Mononuclear cell (primary cell): Measurements from ENCODE around the gene PTPRN2. TPM values are rescaled to one million over a fixed set of nuclear protein-coding genes. Genes with fewer than 3 reads are reported as not detected.
"Not testable (repeated sequence)": the region's sequence is repeated elsewhere in the genome, so short reads cannot be mapped to it uniquely, and the experiment has no call there.

ENCODE experiments used
- H3K27me3 ChIP-seq: 2 replicates; pipeline ENCODE4 v1.6.0; 2011; ENCODE audit warnings: low read length, control low read depth; ENCODE audit not compliant: insufficient read depth
- H3K4me1 ChIP-seq: 2 replicates; pipeline ENCODE4 v1.5.1; 2011; ENCODE audit warnings: mild to moderate bottlenecking, low read length, control low read depth; ENCODE audit not compliant: insufficient read depth
- H3K4me3 ChIP-seq: 2 replicates; pipeline ENCODE4 v1.5.1; 2011; ENCODE audit warnings: mild to moderate bottlenecking, low read length, moderate library complexity
- H3K9me3 ChIP-seq: 2 replicates; pipeline ENCODE4 v1.5.1; 2011; ENCODE audit warnings: low read depth, mild to moderate bottlenecking, control low read depth, low read length
- total RNA-seq: library from RNA; depleted of rRNA; stranded (reverse); fragments of >200 nt; gene quantifications from one replicate; pipeline ENCODE4 v1.2.3, GENCODE V29; 2012

PTPRN2 gene
- total RNA-seq, 1 donor = 0.31 TPM

DNA sequence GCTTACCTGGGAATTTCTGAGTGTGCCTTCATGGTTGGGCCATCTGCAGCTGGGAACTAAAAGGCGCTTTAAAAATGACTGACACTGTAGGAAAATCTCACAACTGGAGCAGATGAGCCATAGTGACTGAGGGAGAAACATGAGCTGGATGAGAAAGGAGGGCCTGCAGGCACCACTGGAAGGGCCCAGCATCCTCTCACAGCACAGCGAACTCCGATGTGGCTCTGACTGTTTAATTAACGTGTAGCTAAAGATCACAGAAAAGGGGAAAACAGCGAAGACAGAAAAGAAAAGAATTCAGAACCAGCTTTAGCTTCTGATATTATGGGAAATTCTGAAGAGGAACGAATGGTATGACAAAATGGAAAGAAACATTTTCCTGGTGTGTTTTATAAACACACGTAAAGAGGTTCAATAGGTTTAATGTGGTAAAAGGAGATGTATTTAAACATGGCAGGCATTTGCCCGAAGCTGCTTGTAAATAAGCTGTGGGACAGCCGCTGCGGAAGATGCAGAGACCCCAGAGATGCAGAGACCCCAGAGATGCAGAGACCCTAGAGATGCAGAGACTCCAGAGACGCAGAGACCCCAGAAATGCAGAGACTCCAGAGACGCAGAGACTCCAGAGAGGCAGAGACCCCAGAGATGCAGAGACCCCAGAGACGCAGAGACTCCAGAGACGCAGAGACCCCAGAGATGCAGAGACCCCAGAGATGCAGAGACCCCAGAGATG is 534.3 kb downstream of the PTPRN2 start:
- Histone ChIP-seq H3K9me3 (no peaks in the 10 kb centered on the region), H3K4me1 (no peaks in the 10 kb centered on the region), H3K27me3 (no peaks in the 10 kb centered on the region), H3K4me3 (no peak overlapping the region)

DNA sequence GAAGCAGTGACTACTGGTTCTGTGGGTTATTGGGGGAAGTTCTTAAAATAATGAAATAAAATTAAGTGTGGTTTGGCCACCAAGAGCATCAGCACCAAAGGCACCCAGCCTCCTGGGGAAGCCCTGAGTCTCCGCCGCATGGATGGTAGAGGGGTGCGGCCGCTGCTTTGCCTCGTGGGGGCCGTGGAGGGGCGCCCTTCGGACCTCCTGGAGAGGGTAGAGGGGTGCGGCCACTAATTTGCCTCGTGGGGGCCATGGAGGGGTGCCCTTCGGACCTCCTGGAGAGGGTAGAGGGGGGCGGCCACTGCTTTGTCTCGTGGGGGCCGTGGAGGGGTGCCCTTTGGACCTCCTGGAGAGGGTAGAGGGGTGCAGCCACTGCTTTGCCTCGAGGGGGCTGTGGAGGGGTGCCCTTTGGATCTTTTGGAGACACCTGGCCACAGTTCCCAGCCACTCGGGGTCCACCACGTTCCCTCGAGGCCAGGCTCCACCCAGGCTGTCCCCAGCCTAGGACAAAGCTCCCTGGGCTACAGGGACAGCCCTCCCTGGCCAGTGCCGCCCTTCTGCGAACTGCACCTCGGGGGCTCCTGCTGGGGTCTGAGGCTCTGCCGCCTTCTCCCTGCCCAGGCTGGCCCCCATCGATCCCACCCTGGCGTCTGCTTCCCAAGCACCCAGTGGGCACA is 535.1 kb downstream of the PTPRN2 start:
- Histone ChIP-seq H3K27me3 (no peaks in the 10 kb centered on the region), H3K9me3 (no peaks in the 10 kb centered on the region), H3K4me1 (no peaks in the 10 kb centered on the region), H3K4me3 (no peak overlapping the region)

DNA sequence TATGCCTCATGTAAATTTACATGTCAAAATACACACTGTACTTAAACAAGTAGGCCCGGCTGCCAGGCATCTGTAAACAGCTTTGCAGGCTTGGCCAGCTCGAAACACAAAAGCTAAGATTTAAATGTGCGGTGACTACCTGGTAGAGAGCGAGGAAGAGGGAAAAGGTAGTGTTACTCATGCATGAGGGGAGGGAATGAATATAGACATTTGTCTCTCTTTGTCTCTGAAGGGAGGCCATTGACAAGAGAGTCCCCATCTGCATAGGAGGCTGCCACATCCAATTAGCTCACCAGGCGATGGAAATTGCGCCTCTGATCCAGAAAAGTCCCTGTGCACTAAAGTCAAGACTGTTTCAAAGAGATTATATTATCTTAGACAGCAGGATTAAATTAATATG is 535.8 kb downstream of the PTPRN2 start:
- no peaks in the 10 kb centered on the region for H3K27me3 ChIP-seq
- no peak overlapping the region for H3K4me3 ChIP-seq
- H3K9me3 ChIP-seq = no peaks in the 10 kb centered on the region
- no peaks in the 10 kb centered on the region for H3K4me1 ChIP-seq

DNA sequence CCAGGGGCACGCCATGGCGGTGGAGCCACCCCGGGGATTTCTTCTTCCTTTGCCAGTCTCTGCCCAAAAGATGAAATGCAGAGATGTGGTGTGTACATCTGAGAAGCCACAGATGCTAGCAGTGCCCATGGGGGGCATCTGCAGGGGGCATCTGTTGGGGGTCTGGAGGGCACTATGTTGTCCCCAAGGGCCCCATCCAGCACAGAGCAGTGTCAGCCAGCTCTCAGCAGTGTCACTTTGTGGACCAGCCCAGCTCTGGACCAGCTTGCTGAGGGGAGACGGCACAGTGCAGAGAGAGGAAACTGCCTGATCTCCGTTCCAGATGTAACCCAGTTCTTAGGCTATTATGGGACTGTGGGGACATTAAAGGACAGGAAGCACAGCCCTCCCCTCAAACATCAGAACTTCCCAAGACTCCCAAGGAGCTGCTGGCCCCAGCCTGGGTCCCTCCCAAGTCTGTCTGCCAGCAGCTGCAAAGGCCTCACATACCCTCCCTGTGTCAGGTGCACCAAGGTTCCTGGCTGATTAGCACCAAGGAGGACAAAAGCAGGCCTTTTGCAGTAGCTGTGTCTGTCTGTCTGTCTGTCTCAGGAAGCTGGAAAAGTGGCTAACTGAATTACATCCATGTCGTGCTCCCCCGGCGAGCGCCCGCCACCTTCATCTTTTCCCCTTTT is 536.5 kb downstream of the PTPRN2 start:
- Histone ChIP-seq H3K4me3 (no peak overlapping the region), H3K4me1 (no peaks in the 10 kb centered on the region), H3K27me3 (no peaks in the 10 kb centered on the region), H3K9me3 (no peaks in the 10 kb centered on the region)

DNA sequence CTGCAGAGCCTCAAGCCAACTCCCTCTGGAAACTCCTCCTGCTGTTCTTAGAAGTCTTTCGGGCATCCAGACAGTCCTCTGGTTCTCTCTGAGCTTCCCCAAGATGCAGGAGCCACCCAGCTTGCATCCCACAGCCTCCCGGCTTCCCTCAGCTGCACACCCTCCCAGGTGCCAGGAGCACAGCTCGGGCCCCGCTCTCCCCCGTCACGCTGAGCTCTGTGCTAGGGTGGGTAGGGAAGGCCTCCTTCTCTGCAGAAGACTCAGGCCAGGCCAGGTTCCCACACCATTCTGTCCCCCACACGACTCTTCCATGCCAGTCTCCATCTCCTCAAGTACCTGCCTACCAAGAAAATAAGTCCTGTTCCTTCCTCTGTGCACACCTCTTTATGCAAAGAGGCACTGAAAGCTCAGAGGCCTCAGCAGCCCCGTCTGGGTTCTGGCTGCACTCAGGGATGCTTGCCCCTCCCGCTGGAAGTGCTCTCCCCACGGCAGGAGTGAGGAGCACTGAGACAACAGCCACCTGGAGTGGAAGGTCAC is 537.1 kb downstream of the PTPRN2 start:
- H3K4me1 ChIP-seq = no peaks in the 10 kb centered on the region
- no peak overlapping the region for H3K4me3 ChIP-seq
- no peaks in the 10 kb centered on the region for H3K9me3 ChIP-seq
- no peaks in the 10 kb centered on the region for H3K27me3 ChIP-seq

DNA sequence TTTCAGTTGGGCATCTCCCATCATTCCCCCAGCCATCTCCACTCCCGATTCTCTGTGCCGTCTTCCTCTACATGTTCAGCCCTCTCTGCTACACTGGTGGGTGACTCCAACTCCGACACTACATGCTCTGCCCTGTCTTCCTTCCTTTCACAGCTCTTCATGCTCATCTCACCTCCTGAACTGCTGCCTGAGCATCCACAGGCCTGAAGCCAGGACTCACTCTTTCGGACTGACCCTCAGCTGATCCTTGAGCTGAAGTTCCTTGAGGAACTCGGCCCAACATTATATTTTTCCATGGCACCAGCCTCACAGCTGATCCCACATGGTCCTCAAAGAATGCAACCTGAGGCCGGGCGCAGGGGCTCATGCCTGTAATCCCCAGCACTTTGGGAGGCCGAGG is 538.4 kb downstream of the PTPRN2 start:
- Histone ChIP-seq H3K4me1 (no peaks in the 10 kb centered on the region), H3K27me3 (no peaks in the 10 kb centered on the region), H3K4me3 (no peak overlapping the region), H3K9me3 (no peaks in the 10 kb centered on the region)

DNA sequence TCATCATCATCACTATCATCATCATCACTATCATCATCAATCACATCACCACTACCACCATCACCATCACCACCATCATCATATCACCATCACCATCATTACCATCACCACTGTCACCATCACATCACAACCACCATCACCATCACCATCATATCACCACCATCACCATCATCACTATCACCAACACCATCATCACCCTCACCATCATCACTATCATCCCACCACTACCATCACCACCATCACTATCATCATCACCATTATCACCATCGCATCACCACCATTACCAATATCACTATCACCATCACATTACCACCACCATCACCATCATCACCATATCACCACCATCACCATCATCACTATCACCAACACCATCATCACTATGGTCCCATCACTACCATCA is 539.1 kb downstream of the PTPRN2 start:
- H3K4me3 ChIP-seq = no peak overlapping the region
- no peaks in the 10 kb centered on the region for H3K4me1 ChIP-seq
- H3K27me3 ChIP-seq = no peaks in the 10 kb centered on the region
- no peaks in the 10 kb centered on the region for H3K9me3 ChIP-seq

DNA sequence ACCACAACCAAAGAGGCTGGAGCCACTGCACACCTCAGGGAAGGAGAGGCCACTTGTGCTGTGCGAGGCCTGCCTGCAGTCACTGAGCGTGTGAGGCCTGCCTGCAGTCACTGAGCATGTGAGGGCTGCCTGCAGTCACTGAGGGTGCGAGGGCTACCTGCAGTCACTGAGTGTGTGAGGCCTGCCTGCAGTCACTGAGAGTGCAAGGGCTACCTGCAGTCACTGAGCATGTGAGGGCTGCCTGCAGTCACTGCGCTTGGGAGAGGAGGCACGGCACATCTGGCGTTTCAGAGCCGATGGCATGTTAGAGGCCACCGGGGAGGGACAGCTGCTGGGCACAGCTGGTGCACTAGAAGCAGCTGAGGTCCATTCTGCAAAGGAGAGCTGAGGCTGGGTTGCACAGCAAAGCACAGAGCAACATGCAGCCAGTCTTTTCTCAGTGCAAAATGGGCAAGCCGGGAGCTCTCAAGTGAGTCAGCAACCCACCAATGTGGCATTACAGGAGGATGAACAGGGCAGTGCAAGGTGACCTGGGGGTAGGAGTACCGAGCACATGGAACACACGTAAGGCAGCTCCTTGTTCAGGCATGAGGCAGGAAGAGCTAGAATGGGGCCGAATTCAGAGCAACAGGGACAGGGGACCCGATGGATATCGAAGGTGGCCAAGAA is 540.1 kb downstream of the PTPRN2 start:
- H3K4me3 ChIP-seq = no peak overlapping the region
- H3K27me3 ChIP-seq = no peaks in the 10 kb centered on the region
- H3K9me3 ChIP-seq = no peaks in the 10 kb centered on the region
- H3K4me1 ChIP-seq = no peaks in the 10 kb centered on the region

DNA sequence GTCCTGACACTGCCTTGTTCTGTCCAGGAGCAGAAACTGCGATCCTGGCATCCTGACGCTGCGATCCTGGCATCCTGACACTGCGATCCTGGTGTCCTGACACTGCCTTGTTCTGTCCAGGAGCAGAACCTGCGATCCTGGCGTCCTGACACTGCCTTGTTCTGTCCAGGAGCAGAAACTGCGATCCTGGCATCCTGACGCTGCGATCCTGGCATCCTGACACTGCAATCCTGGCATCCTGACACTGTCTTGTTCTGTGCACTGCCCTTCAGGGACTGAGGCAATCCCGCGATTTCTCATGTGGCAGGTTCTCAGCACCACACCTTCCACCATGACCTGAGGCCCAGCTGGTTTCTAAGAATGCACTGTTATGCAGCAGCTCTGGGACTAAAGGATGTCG is 541.4 kb downstream of the PTPRN2 start:
- H3K4me1 ChIP-seq, H3K9me3 ChIP-seq, H3K27me3 ChIP-seq, H3K4me3 ChIP-seq: not testable (repeated sequence)

DNA sequence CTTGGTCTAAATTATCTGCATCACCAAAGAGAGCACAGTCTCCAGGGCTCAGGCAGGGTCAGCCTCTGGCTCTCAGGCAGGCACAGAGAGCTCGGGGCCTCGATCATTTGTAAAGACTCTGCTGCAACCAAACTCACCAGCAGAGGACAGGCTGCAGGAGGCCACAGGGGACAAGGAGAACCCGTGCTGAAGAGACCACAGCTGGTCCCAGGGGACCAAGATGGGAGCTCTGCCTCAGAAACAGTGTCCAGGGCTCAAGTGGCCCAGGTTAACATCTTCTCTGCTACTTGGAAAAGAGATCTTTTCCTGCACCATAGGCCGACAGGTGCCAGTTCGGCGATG is 543.2 kb downstream of the PTPRN2 start:
- Histone ChIP-seq H3K27me3 (no peaks in the 10 kb centered on the region), H3K9me3 (peaks cover 5% of the 10 kb centered on the region), H3K4me3 (no peak overlapping the region), H3K4me1 (no peaks in the 10 kb centered on the region)

DNA sequence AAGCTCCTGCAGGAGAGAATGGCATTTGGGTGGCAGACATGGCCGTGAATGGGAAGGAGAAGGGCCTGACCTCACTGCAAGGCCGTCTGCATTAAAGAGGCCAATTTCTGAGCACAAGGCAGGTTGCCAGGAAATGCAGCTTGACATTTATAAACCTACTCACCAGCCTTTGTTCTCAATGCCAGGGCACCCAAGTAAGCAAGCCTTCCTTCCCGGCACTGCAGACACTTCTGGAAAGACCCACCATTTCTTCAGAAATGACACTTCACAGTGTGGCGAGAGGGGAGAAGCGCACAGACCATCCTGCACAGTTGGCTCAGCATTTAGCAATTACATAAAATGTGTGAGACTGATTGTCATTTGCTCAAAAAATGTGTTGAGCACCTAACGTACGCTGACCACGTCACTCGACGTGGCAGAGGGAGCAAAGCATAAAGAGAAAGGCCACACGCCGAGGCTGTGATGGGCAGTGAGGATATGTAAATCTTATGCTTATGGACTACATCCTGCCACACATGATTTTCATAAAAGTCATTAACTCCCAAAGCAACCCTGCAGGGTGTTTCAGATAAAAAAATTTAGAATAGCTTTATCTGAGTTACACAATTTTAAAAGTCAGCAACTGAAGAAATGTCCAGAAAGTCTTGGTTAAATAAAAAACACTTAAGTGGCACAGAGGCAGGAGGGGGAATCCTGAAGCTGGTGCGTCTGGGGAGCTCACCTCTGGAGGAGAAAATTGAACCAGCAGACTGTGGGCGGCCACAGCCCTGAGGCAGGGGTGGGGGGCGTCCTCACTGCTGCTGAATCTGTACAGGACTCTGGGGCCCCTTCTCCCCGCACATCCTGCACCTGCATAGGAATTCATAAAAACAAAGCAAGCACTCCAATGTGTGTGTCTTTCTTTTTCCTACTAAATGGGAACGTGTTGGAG is 543.8 kb downstream of the PTPRN2 start:
- Histone ChIP-seq H3K4me3 (no peak overlapping the region), H3K4me1 (no peaks in the 10 kb centered on the region), H3K27me3 (no peaks in the 10 kb centered on the region), H3K9me3 (peaks cover 12% of the 10 kb centered on the region)

DNA sequence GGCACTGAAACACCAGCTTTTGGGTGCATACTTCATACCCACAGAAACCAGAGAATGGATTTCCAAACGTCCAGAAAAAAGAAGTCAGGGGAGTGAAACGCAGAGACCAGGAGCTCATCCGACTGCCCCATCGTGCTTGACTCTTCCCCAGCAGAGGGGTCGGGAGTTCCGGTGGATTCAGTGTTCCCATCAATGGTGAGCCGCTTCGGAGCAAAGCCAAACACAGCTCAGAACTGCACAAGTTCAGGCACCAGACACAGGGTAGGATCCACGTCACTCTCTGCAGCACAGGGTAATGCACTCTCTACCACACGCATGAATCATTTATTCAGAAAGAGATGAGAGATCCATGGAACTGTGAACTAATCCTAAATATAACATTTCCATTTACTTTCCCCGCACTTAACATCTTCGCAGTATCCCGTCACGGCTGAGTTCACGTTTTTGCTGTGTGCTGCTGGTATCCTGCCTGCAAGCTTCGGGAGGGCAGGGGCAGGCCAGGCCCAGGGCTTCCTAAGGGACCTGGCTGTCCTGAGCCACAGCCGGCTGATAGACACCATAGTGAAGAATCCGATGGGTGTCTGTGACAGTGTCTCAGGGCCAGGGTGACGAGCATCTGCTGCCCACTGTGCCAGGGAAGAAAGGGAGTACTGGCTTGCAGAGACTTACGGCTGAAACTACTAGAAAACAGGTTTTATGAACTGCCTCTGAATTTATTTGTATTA is 545.3 kb downstream of the PTPRN2 start:
- peaks cover 18% of the 10 kb centered on the region for H3K9me3 ChIP-seq
- H3K4me3 ChIP-seq = no peak overlapping the region
- no peaks in the 10 kb centered on the region for H3K4me1 ChIP-seq
- H3K27me3 ChIP-seq = no peaks in the 10 kb centered on the region

DNA sequence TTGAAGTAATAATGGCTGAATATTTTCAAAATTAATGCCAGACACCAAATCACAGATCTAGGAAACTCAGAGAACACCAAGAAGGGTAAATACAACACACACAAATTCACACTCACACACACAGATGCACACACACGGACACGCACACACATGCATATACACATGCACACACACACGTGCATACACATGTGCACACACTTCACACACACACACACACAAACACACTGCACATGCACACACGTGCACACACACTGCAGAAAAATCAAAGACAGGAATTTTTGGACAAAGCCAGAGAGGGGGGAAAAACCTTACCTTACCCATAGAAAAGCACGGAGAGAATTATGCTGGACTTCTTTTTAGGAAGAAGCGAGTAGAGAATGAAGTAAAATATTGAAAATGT is 547.4 kb downstream of the PTPRN2 start:
- H3K27me3 ChIP-seq = no peaks in the 10 kb centered on the region
- peaks cover 20% of the 10 kb centered on the region for H3K9me3 ChIP-seq
- H3K4me3 ChIP-seq = no peak overlapping the region
- no peaks in the 10 kb centered on the region for H3K4me1 ChIP-seq

DNA sequence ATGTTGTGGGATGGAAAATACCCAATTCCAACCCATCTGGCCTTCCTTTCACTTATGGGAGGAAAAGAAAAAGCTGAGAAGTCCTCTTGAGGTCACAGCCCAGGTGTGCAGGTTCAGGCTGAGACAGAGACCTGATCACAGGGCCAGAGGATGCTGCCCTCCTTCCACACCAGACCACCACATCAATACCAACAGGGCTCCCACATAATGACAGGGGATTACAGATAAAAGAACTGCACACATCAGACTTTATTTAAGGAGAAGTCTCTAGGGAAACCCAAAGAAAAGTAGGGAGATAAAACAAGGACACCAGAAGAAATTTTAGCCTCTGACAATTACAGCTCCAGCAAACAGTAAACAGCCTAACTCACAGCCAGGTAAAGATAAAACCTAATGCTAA is 548.4 kb downstream of the PTPRN2 start:
- Histone ChIP-seq H3K9me3 (peaks cover 20% of the 10 kb centered on the region), H3K4me1 (no peaks in the 10 kb centered on the region), H3K27me3 (no peaks in the 10 kb centered on the region), H3K4me3 (no peak overlapping the region)
